GM21717 (cell line): ENCODE results near the gene CPNE2.
"Not testable (repeated sequence)": the region's sequence is repeated elsewhere in the genome, so short reads cannot be mapped to it uniquely, and the experiment has no call there.

ENCODE experiments used
- ATAC-seq: cut with Tn5 transposase; IDR thresholded peaks from one replicate; pipeline ENCODE4 v1.9.1; 2021; ENCODE audit warnings: mild to moderate bottlenecking, moderate library complexity; ENCODE audit not compliant: unreplicated experiment

CPNE2 gene

DNA sequence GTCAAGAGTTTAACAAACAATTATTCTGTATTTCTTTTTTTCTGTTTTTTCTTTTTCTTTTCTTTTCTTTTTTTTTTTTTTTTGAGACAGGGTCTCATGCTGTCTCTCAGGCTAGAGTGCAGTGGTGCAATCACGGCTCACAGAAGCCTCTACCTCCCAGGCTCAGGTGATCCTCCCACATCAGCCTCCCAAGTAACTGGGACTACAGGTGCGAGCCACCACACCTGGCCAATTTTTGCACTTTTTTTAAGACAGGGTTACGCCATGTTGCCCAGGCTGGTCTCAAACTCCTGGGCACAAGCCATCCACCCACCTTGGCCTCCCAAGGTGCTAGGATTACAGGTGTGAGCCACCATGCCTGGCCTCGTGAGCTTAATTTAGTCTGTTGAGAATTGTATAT, 97.1 kb downstream of the CPNE2 start:
- ATAC-seq, result not testable (repeated sequence)

- ATAC-seq, result no peak
Observed at GRCh38 chr16:57190136-57190535, 97.8 kb downstream of the CPNE2 start.

GRCh38 chr16:57191056-57191571, 98.7 kb downstream of the CPNE2 start:
- no peak for ATAC-seq

DNA sequence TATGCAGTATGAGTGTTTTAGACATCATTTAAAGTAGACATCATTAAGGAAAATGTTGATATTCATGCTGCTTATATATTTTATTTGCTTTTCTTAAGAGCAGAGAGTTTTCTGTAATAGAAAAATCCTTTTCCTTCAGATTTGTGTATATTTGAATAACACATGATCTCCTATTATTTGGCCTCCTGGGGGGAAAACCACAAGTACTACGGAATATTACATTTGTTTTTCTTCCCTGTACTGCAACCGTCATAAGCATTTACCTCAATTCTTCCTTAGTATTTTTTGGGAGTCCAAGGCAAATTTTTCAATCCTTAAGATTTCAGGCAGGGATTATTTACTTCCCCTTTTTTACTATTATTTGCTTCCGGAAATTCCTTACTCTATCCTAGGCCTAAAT, 99.8 kb downstream of the CPNE2 start:
- no peak for ATAC-seq

- no peak for ATAC-seq
Observed at GRCh38 chr16:57192720-57193486, 100.5 kb downstream of the CPNE2 start.

- no peak for ATAC-seq
Observed at GRCh38 chr16:57194512-57194911, 102.1 kb downstream of the CPNE2 start.

- ATAC-seq, result no peak
Observed at GRCh38 chr16:57196286-57196685, 103.9 kb downstream of the CPNE2 start.

DNA sequence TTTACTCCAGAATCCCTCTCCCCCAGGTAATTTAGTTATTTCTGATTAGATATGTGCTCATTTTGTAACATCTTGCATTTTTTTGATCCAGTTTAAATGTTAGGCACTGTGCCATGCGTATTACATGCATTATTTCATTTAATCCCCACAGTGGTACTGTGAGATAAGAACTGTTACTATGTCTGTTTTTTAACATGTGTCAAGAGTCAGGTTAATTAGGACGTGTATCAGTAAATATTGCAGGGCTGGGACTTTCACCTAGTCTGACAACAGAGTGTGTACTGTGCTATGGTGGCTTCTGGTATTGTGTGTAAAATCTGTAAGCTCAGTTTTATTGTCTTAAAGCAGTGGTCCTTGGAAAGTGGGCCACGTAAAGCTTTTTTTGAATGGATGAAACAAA, 104.4 kb downstream of the CPNE2 start:
- no peak for ATAC-seq
